IMR-90 (cell line): ENCODE measurements around the gene LYPD3. TPM values are rescaled to one million over a fixed set of nuclear protein-coding genes. Genes with fewer than 3 reads are reported as not detected.

Source experiments
- ATAC-seq: fragments of 200-7000 bp; cut with Tn5 transposase; 2 replicates; pipeline ENCODE4 v1.9.1; 2020; ENCODE audit warnings: low read depth, mild to moderate bottlenecking, moderate library complexity
- BruUV-seq: library from RNA; stranded (reverse); fragments of 400-500 nt; replicated peaks from 2 replicates; lab custom pipeline; 2021; lab: Mats Ljungman, UMichigan
- CTCF ChIA-PET: fragments of 300-600 bp; formaldehyde crosslinking; extraction: SDS; loops from one replicate; lab custom pipeline; 2021; ENCODE audit warnings: antibody characterized with exemption; lab: Yijun Ruan, JAX
- POLR2A ChIA-PET: fragments of 300-600 bp; sonication (Branson Sonifier 250); formaldehyde crosslinking; loops from one replicate; lab custom pipeline; 2022; ENCODE audit warnings: antibody characterized with exemption; ENCODE audit not compliant: unreplicated experiment; lab: Charles Lee
- DNase-seq: peaks from one replicate; pipeline ENCODE4 v3.0.0; 2013
- H2AFZ ChIP-seq: replicated peaks from 2 replicates; pipeline ENCODE3; 2013; ENCODE audit warnings: low read length, mild to moderate bottlenecking; ENCODE audit not compliant: poor library complexity
- H2AK5ac ChIP-seq: 2 replicates; pipeline ENCODE4 v1.6.1; 2013; ENCODE audit warnings: low read depth, low read length, inconsistent platforms
- H2AK9ac ChIP-seq: replicated peaks from 2 replicates; pipeline ENCODE3; 2013; ENCODE audit warnings: mild to moderate bottlenecking, low read depth, low read length, moderate library complexity; ENCODE audit not compliant: poor library complexity
- H2BK120ac ChIP-seq: 2 replicates; pipeline ENCODE4 v1.6.1; 2013; ENCODE audit warnings: low read depth, low read length, inconsistent platforms
- H2BK15ac ChIP-seq: 3 replicates; pipeline ENCODE4 v1.6.1; 2013; ENCODE audit warnings: low read depth, low read length, inconsistent platforms
- H2BK20ac ChIP-seq: 2 replicates; pipeline ENCODE4 v1.6.1; 2013; ENCODE audit warnings: low read depth, mild to moderate bottlenecking, inconsistent platforms, low read length, moderate library complexity
- H2BK5ac ChIP-seq: 2 replicates; pipeline ENCODE4 v1.6.1; 2013; ENCODE audit warnings: mild to moderate bottlenecking, low read depth, low read length, inconsistent platforms; ENCODE audit not compliant: poor library complexity, severe bottlenecking
- H3K14ac ChIP-seq: replicated peaks from 2 replicates; pipeline ENCODE4 v1.6.1; 2013; ENCODE audit warnings: low read depth, low read length, inconsistent platforms
- H3K18ac ChIP-seq: 2 replicates; pipeline ENCODE4 v1.6.1; 2013; ENCODE audit warnings: low read depth, low read length, control low read depth
- H3K23ac ChIP-seq: 2 replicates; pipeline ENCODE4 v1.6.1; 2013; ENCODE audit warnings: low read depth, low read length, inconsistent platforms
- H3K27ac ChIP-seq: 2 replicates; pipeline ENCODE4 v1.5.1; 2013; ENCODE audit warnings: mild to moderate bottlenecking, control low read depth, low read length; ENCODE audit not compliant: insufficient read depth
- H3K27me3 ChIP-seq: 2 replicates; pipeline ENCODE4 v1.6.1; 2013; ENCODE audit warnings: low read length; ENCODE audit not compliant: control insufficient read depth, insufficient read depth
- H3K36me3 ChIP-seq: 2 replicates; pipeline ENCODE4 v1.6.1; 2013; ENCODE audit warnings: low read length, mixed read lengths; ENCODE audit not compliant: control insufficient read depth, insufficient read depth
- H3K4ac ChIP-seq: 2 replicates; pipeline ENCODE4 v1.6.1; 2013; ENCODE audit warnings: low read depth, low read length, inconsistent platforms
- H3K4me1 ChIP-seq: 2 replicates; pipeline ENCODE4 v1.6.1; 2013; ENCODE audit warnings: low read length, mixed read lengths; ENCODE audit not compliant: control insufficient read depth, insufficient read depth
- H3K4me2 ChIP-seq: 2 replicates; pipeline ENCODE4 v1.6.1; 2013; ENCODE audit warnings: low read depth, mild to moderate bottlenecking, control low read depth, low read length, moderate library complexity
- H3K4me3 ChIP-seq: 2 replicates; pipeline ENCODE4 v1.5.1; 2013; ENCODE audit warnings: low read depth, mild to moderate bottlenecking, control low read depth, low read length, moderate library complexity; ENCODE audit not compliant: insufficient read depth
- H3K56ac ChIP-seq: 2 replicates; pipeline ENCODE4 v1.6.1; 2013; ENCODE audit warnings: low read length, inconsistent platforms; ENCODE audit not compliant: insufficient read depth; ENCODE audit errors: extremely low read depth
- H3K79me1 ChIP-seq, 2 experiments: 2 replicates each; pipeline ENCODE4 v1.6.1; 2013; ENCODE audit warnings: low read length in 2 of 2, inconsistent platforms in 1 of 2, low read depth in 1 of 2
- H3K9ac ChIP-seq: 2 replicates; pipeline ENCODE4 v1.6.1; 2013; ENCODE audit warnings: low read depth, low read length, control low read depth
- H3K9me1 ChIP-seq: 2 replicates; pipeline ENCODE4 v1.6.1; 2013; ENCODE audit warnings: low read length, inconsistent platforms; ENCODE audit not compliant: insufficient read depth
- H3K9me3 ChIP-seq: 2 replicates; pipeline ENCODE4 v1.6.1; 2013; ENCODE audit warnings: low read length; ENCODE audit not compliant: control insufficient read depth, insufficient read depth
- H4K20me1 ChIP-seq: 2 replicates; pipeline ENCODE4 v1.6.1; 2013; ENCODE audit warnings: low read length, inconsistent platforms; ENCODE audit not compliant: insufficient read depth
- H4K5ac ChIP-seq: 2 replicates; pipeline ENCODE4 v1.6.1; 2013; ENCODE audit warnings: mild to moderate bottlenecking, low read depth, low read length, control low read depth
- H4K8ac ChIP-seq, 2 experiments: 2 replicates each; pipeline ENCODE4 v1.6.1; 2013; ENCODE audit warnings: low read depth in 2 of 2, low read length in 2 of 2, control low read depth in 1 of 2, inconsistent platforms in 1 of 2
- H4K91ac ChIP-seq: 2 replicates; pipeline ENCODE4 v1.6.1; 2013; ENCODE audit warnings: low read depth, low read length, inconsistent platforms; ENCODE audit not compliant: insufficient read depth
- SMC3 ChIP-seq: fragments of 150-350 bp; IDR thresholded peaks from 2 replicates; pipeline ENCODE4 v1.6.1; 2016; ENCODE audit warnings: low read depth, mild to moderate bottlenecking, antibody characterized with exemption, low read length, moderate library complexity
- WGBS, 2 experiments: methylation state at CpG; one replicate each; pipeline versions ENCODE4 v1.1.5 to v1.1.7; 2013; ENCODE audit warnings: missing lambda C conversion rate in 2 of 2; ENCODE audit not compliant: insufficient read length in 1 of 2; ENCODE audit errors: extremely low coverage in 2 of 2; 5-methylcytosine and 5-hydroxymethylcytosine counted together
- dilution Hi-C: fragments of 300-500 bp; cut with HindIII; formaldehyde crosslinking; loops from one replicate; pipeline ENCODE4 v1.14.3; 2018; ENCODE audit warnings: low sequenced_read_pairs; ENCODE audit not compliant: unreplicated experiment
- in situ Hi-C: fragments of 300-500 bp; cut with MboI; formaldehyde crosslinking; loops from 3 replicates; pipeline ENCODE4 v1.14.3; 2019; ENCODE audit warnings: low sequenced_read_pairs, inconsistent platforms, mixed read lengths
- intact Hi-C: fragments of 100-400 bp; cut with micrococcal nuclease; formaldehyde crosslinking; loops from 2 replicates; pipeline ENCODE4 v1.10.0; 2022
- polyA plus RNA-seq, 3 experiments: library from polyadenylated mRNA; depleted of rRNA; stranded (reverse); fragments of >200 nt; gene quantifications; 2 replicates each; pipeline ENCODE4 v1.2.3, GENCODE V29; 2012; ENCODE audit warnings: low replicate concordance in 1 of 3
- total RNA-seq: library from RNA; depleted of rRNA; stranded (reverse); fragments of >200 nt; gene quantifications from 2 replicates; pipeline ENCODE4 v1.2.3, GENCODE V29; 2012

The LYPD3 gene
- total and polyA plus RNA-seq, 2 of the 4 experiments (the other 2 are of a cell fraction) = 0.18 to 1.1 TPM

GRCh38 chr19:43445426-43445825 lies 20.0 kb downstream of the LYPD3 start:
- ATAC-seq (no peak), DNase-seq (no peak)
- H3K9ac ChIP-seq = no peak overlapping the region
- no peak overlapping the region for H3K4ac ChIP-seq
- H3K9me3 ChIP-seq = no peaks in the 10 kb centered on the region
- H4K5ac ChIP-seq = no peak overlapping the region
- H2BK5ac ChIP-seq = no peak overlapping the region
- H2BK15ac ChIP-seq = no peak overlapping the region
- H3K27me3 ChIP-seq = no peaks in the 10 kb centered on the region
- H3K36me3 ChIP-seq = no peaks in the 10 kb centered on the region
- H4K91ac ChIP-seq = no peak overlapping the region
- H3K4me1 ChIP-seq = no peaks in the 10 kb centered on the region
- intact Hi-C loops (loop anchor here (10.0 kb wide), 1 partner anchor 359 kb away; the partner anchor contains the start of gene LYPD5), dilution Hi-C loops (no loop called here), in situ Hi-C loops (loop anchor here (5.0 kb wide), 1 partner anchor 77 kb away; no protein-coding TSS in a partner anchor)
- H2AK5ac ChIP-seq = no peak overlapping the region; the same call in 1 of the 2 replicates
- no peak overlapping the region for H3K18ac ChIP-seq
- no peak overlapping the region for H3K4me3 ChIP-seq
- no peak overlapping the region for H3K56ac ChIP-seq
- H3K27ac ChIP-seq = no peak overlapping the region
- WGBS, 2 experiments = 83% methylated on average over 1 of the region's 2 CpGs; no CpG with 5 or more reads in 1 of the 2 experiments
- H3K23ac ChIP-seq = no peak overlapping the region
- CTCF ChIA-PET = interaction anchor here (2.2 kb wide), 1 partner anchor 74 kb away, joined by 7 read pairs; no protein-coding TSS in a partner anchor
- H3K14ac ChIP-seq = no peak overlapping the region
- H3K9me1 ChIP-seq = no peaks in the 10 kb centered on the region
- TF ChIP-seq SMC3 = no peak
- no peak overlapping the region for H3K4me2 ChIP-seq
- no TSS peak for BruUV-seq
- POLR2A ChIA-PET = no interaction called here
- H3K79me1 ChIP-seq = no peaks in the 10 kb centered on the region
- no peak overlapping the region for H4K8ac ChIP-seq
- no peaks in the 10 kb centered on the region for H4K20me1 ChIP-seq
- no peak overlapping the region for H2AFZ ChIP-seq
- no peak overlapping the region for H2AK9ac ChIP-seq
- no peak overlapping the region for H2BK20ac ChIP-seq
- H2BK120ac ChIP-seq = no peak overlapping the region
